Fibroblast of lung (primary cell): ENCODE data around the gene GPHN. TPM values are rescaled to one million over a fixed set of nuclear protein-coding genes. Genes with fewer than 3 reads are reported as not detected.

ENCODE experiments used
- DNase-seq, 2 donors: peaks; one replicate each; pipeline versions ENCODE4 v3.0.0 to v3.0.0-alpha.2; 2010; ENCODE audit warnings: low read depth in 2 of 2
- H2AFZ ChIP-seq: 2 replicates; pipeline ENCODE4 v1.5.1; 2012; ENCODE audit warnings: low read length, control low read depth, inconsistent platforms
- H3K27ac ChIP-seq: 2 replicates; pipeline ENCODE4 v1.5.1; 2011; ENCODE audit warnings: low read length, control low read depth; ENCODE audit not compliant: insufficient read depth
- H3K27me3 ChIP-seq: 2 replicates; pipeline ENCODE4 v1.5.1; 2011; ENCODE audit warnings: mild to moderate bottlenecking, low read length; ENCODE audit not compliant: control insufficient read depth, insufficient read depth
- H3K36me3 ChIP-seq: 2 replicates; pipeline ENCODE4 v1.5.1; 2011; ENCODE audit warnings: low read length; ENCODE audit not compliant: control insufficient read depth, insufficient read depth
- H3K4me1 ChIP-seq: 2 replicates; pipeline ENCODE4 v1.5.1; 2011; ENCODE audit warnings: low read length; ENCODE audit not compliant: control insufficient read depth, insufficient read depth; ENCODE audit errors: extremely low read depth
- H3K4me2 ChIP-seq: 2 replicates; pipeline ENCODE4 v1.5.1; 2011; ENCODE audit warnings: low read length, control low read depth; ENCODE audit not compliant: insufficient read depth; ENCODE audit errors: extremely low read depth
- H3K4me3 ChIP-seq, 4 experiments: fragments of 200-600 bp in 1 of 4; sonication (generic) in 1 of 4; replicated peaks in 1 of 4; 2 replicates each; pipeline ENCODE4 v1.5.1; 2011 to 2016; ENCODE audit warnings: low read length in 4 of 4, low read depth in 3 of 4, mild to moderate bottlenecking in 3 of 4, control low read depth in 2 of 4, inconsistent platforms in 1 of 4, mixed read lengths in 1 of 4; ENCODE audit not compliant: insufficient read depth in 1 of 4; ENCODE audit errors: control extremely low read depth in 1 of 4
- H3K79me2 ChIP-seq: 2 replicates; pipeline ENCODE4 v1.5.1; 2012; ENCODE audit warnings: mild to moderate bottlenecking, low read length, inconsistent platforms; ENCODE audit not compliant: control insufficient read depth, insufficient read depth
- H3K9ac ChIP-seq: 2 replicates; pipeline ENCODE4 v1.5.1; 2011; ENCODE audit warnings: mild to moderate bottlenecking, low read length, control low read depth; ENCODE audit not compliant: insufficient read depth
- H3K9me3 ChIP-seq: 2 replicates; pipeline ENCODE4 v1.5.1; 2012; ENCODE audit warnings: low read depth, low read length; ENCODE audit not compliant: control insufficient read depth, insufficient read depth
- H4K20me1 ChIP-seq: 2 replicates; pipeline ENCODE4 v1.5.1; 2011; ENCODE audit warnings: low read length; ENCODE audit not compliant: control insufficient read depth, insufficient read depth; ENCODE audit errors: extremely low read depth
- EZH2 ChIP-seq: IDR thresholded peaks from 2 replicates; pipeline ENCODE4 v1.5.1; 2012; ENCODE audit warnings: low read length, control low read depth, mild to moderate bottlenecking; ENCODE audit errors: missing control alignments
- polyA plus RNA-seq, 2 donors: library from polyadenylated mRNA; depleted of rRNA in 1 of 2; stranded (reverse) in 1 of 2; unstranded in 1 of 2; fragments of >200 nt; gene quantifications; 2 replicates each; pipeline ENCODE4 v1.2.1, GENCODE V29; 2011 to 2012; ENCODE audit warnings: missing spikeins in 1 of 2
- total RNA-seq: library from RNA; depleted of rRNA; stranded (reverse); fragments of >200 nt; gene quantifications from 2 replicates; pipeline ENCODE4 v1.2.1, GENCODE V29; 2014
- TF ChIP-seq, protein P1 (sequence below), 2 donors: IDR thresholded peaks in 1 of 2; conservative IDR thresholded peaks in 1 of 2; 1 replicate in 1 of 2; 2 replicates in 1 of 2; pipeline ENCODE4 v1.5.1; 2011 to 2012; ENCODE audit warnings: low read length in 2 of 2, control low read depth in 1 of 2, inconsistent platforms in 1 of 2, low read depth in 1 of 2, mild to moderate bottlenecking in 1 of 2

The GPHN gene
- total and polyA plus RNA-seq, 2 donors (not counting 1 experiment from before 2014, with no cell fraction given) = 8.3 to 13.9 TPM

DNA sequence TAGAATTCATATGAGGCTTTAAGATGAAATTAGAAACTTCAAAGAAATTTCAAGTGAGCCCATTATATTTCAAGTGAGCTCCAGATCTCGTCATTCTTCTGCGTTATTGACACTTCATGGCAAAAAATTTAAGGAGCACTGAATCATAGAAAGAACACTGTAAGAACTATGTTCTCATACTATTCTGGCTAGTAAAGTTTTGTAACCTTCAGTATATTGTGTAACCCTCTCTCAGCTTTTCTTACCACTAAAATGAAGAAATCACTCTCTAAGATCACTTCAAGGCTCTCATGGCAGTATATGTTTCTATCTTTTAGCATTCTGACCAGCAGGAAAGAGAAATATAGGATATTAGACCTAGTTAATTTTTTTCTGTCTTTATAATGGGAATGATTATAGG lies 6.3 kb downstream of the GPHN start:
- H3K27ac ChIP-seq = no peak overlapping the region
- no peak overlapping the region for H2AFZ ChIP-seq
- no peaks in the 10 kb centered on the region for H3K36me3 ChIP-seq
- TF ChIP-seq EZH2 = no peak
- TF ChIP-seq, protein P1, sequence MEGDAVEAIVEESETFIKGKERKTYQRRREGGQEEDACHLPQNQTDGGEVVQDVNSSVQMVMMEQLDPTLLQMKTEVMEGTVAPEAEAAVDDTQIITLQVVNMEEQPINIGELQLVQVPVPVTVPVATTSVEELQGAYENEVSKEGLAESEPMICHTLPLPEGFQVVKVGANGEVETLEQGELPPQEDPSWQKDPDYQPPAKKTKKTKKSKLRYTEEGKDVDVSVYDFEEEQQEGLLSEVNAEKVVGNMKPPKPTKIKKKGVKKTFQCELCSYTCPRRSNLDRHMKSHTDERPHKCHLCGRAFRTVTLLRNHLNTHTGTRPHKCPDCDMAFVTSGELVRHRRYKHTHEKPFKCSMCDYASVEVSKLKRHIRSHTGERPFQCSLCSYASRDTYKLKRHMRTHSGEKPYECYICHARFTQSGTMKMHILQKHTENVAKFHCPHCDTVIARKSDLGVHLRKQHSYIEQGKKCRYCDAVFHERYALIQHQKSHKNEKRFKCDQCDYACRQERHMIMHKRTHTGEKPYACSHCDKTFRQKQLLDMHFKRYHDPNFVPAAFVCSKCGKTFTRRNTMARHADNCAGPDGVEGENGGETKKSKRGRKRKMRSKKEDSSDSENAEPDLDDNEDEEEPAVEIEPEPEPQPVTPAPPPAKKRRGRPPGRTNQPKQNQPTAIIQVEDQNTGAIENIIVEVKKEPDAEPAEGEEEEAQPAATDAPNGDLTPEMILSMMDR (conservative IDR thresholded peaks at IDR 0.05 in 1 of 2, IDR thresholded peaks at IDR 0.05 in 1 of 2; ENCODE audit: low read depth in 1 of 2, low read length in 2 of 2) = no peak
- no peak overlapping the region for H3K9ac ChIP-seq
- no peaks in the 10 kb centered on the region for H3K9me3 ChIP-seq
- no peaks in the 10 kb centered on the region for H3K27me3 ChIP-seq
- no peak overlapping the region for H3K4me3 ChIP-seq
- DNase-seq = peak in 1 of 2 donors; percentile 48
- no peaks in the 10 kb centered on the region for H3K4me1 ChIP-seq
- peaks cover 3% of the 10 kb centered on the region for H3K79me2 ChIP-seq
- no peak overlapping the region for H3K4me2 ChIP-seq
- no peaks in the 10 kb centered on the region for H4K20me1 ChIP-seq

DNA sequence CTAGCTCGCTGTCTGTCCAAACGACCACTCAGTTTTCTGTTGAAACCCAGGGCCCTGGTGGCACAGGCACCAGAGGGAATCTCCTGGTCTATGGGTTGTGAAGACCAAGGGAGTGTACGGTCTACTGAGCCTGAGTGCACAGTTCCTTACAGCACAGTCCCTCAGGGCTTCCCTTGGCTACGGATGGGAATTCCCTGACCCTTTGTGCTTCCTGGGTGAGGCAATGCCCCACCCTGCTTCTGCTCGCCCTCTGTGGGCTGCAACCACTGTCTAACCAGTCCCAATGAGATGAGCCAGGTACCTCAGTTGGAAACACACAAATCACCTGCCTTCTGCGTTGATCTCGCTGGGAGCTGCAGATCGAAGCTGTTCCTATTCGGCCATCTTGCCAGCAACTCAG lies 22.6 kb downstream of the GPHN start:
- Histone ChIP-seq H3K9me3 (no peaks in the 10 kb centered on the region), H3K79me2 (no peaks in the 10 kb centered on the region), H3K27ac (no peak overlapping the region), H3K27me3 (no peaks in the 10 kb centered on the region), H4K20me1 (no peaks in the 10 kb centered on the region), H3K4me1 (no peaks in the 10 kb centered on the region), H3K36me3 (no peaks in the 10 kb centered on the region), H3K4me2 (no peak overlapping the region), H3K4me3 (no peak overlapping the region), H3K9ac (no peak overlapping the region), H2AFZ (no peak overlapping the region)
- no peak for TF ChIP-seq EZH2
- TF ChIP-seq, protein P1 (conservative IDR thresholded peaks at IDR 0.05 in 1 of 2, IDR thresholded peaks at IDR 0.05 in 1 of 2; ENCODE audit: low read depth in 1 of 2, low read length in 2 of 2) = no peak
- DNase-seq = no peak

DNA sequence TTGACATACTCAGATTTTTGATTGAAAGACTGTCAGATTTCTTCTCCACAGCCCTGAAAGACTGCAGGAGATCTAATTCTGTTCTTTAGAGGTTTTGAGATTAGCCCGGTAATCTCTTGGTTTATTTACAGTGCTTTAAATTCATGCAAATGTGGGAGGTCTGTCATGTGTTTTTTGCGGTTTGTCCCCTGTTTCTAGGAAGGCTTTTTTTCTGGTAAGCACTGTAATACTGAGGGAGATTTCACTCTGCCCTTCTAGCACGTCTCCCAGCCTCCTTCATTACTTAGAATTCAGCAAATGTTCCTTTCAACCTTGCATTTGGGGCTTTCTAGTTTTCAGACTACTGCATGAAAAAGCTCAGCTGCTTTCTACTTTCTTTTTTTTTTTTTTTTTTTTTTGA lies 31.1 kb downstream of the GPHN start:
- H3K4me3 ChIP-seq = no peak overlapping the region
- H3K27ac ChIP-seq = no peak overlapping the region
- TF ChIP-seq, protein P1 (conservative IDR thresholded peaks at IDR 0.05 in 1 of 2, IDR thresholded peaks at IDR 0.05 in 1 of 2; ENCODE audit: low read depth in 1 of 2, low read length in 2 of 2) = no peak
- TF ChIP-seq EZH2 = no peak
- H4K20me1 ChIP-seq = no peaks in the 10 kb centered on the region
- H2AFZ ChIP-seq = no peak overlapping the region
- no peaks in the 10 kb centered on the region for H3K4me1 ChIP-seq
- H3K9me3 ChIP-seq = no peaks in the 10 kb centered on the region
- no peak overlapping the region for H3K9ac ChIP-seq
- DNase-seq = no peak
- no peaks in the 10 kb centered on the region for H3K36me3 ChIP-seq
- no peaks in the 10 kb centered on the region for H3K79me2 ChIP-seq
- H3K4me2 ChIP-seq = no peak overlapping the region
- no peaks in the 10 kb centered on the region for H3K27me3 ChIP-seq
